ENCODE results near the gene AURKAIP1. TPM values are rescaled to one million over a fixed set of nuclear protein-coding genes. Genes with fewer than 3 reads are reported as not detected.
A peak's percentile ranks its signal among the peaks of the same experiment; 100 is the strongest.

The AURKAIP1 gene
- total RNA-seq, 1 experiment from 2014 or later: 823 TPM

- Histone ChIP-seq H3F3A (ENCODE audit: low read length, unreplicated experiment) (peaks cover 1% of the 10 kb centered on the region), H3K9me2 (replicated peaks; ENCODE audit: low read length) (no peaks in the 10 kb centered on the region), H3K4me3 (ENCODE audit: low read length) (peak overlapping the region; percentile 90), H3K4me1 (ENCODE audit: insufficient read depth, low read length) (peaks cover 32% of the 10 kb centered on the region), H4K20me1 (ENCODE audit: low read length) (peaks cover 29% of the 10 kb centered on the region), H2AFZ (ENCODE audit: low read length) (peak overlapping the region; percentile 62), H3K9me3 (ENCODE audit: low read length) (no peaks in the 10 kb centered on the region), H3K27ac (ENCODE audit: low read length) (peak overlapping the region; percentile 46), H3K9ac (ENCODE audit: low read length) (peak overlapping the region; percentile 95), H3K27me3 (ENCODE audit: low read length) (no peaks in the 10 kb centered on the region), H3K4me2 (ENCODE audit: low read length) (peak overlapping the region; percentile 97), H3K36me3 (ENCODE audit: low read depth, low read length) (peaks cover 17% of the 10 kb centered on the region; the same call in 1 of the 2 replicates), H3K79me2 (ENCODE audit: low read length) (peaks cover 75% of the 10 kb centered on the region)
- no peak for DNase-seq
- intact Hi-C loops (cut with micrococcal nuclease): no loop called here
- ATAC-seq: no peak; the same call in 1 of the 2 replicates
- no peak for TF ChIP-seq CTCF (conservative IDR thresholded peaks at IDR 0.05; ENCODE audit: low read depth, low read length)
- TF ChIP-seq EZH2 (IDR thresholded peaks at IDR 0.05; ENCODE audit: low read length, unreplicated experiment): no peak
- TF ChIP-seq EZH2phosphoT487 (IDR thresholded peaks at IDR 0.05; ENCODE audit: borderline replicate concordance, low read length): no peak
- POLR2A ChIA-PET (ENCODE audit: unreplicated experiment): no interaction called here
- BruUV-seq (replicated peaks): no TSS peak
- CTCF ChIA-PET: no interaction called here
Measured at GRCh38 chr1:1324084-1324523, 50.9 kb downstream of the AURKAIP1 start.

Small RNAs within 50 kb of the gene (microRNA-seq; reads per million reads assigned to microRNA genes)
- 1.3 reads per million for gene MIR6808 (ENCODE audit: unreplicated experiment)

Other genes with a start within 250 kb of the AURKAIP1 start
- 0.36 and 0.46 TPM in 2 replicates for gene TTLL10, start 201.3 kb downstream of the AURKAIP1 start, total RNA-seq (2014; rRNA removed)
- 87.2 and 120 TPM in 2 replicates for gene TNFRSF18, start 168.6 kb downstream of the AURKAIP1 start, total RNA-seq (2014; rRNA removed)
- gene TNFRSF4, start 161.1 kb downstream of the AURKAIP1 start, total RNA-seq (2014; rRNA removed): 0.11 and 0.17 TPM in 2 replicates
- 254 and 317 TPM in 2 replicates for gene SDF4, start 143.2 kb downstream of the AURKAIP1 start, total RNA-seq (2014; rRNA removed)
- 74.0 and 92.2 TPM in 2 replicates for gene B3GALT6, start 143.0 kb downstream of the AURKAIP1 start, total RNA-seq (2014; rRNA removed)
- gene C1QTNF12, start 128.5 kb downstream of the AURKAIP1 start, total RNA-seq (2014; rRNA removed): 2.8 and 3.9 TPM in 2 replicates
- gene UBE2J2, start 101.4 kb downstream of the AURKAIP1 start, total RNA-seq (2014; rRNA removed): 182 and 200 TPM in 2 replicates
- gene SCNN1D, start 94.8 kb downstream of the AURKAIP1 start, total RNA-seq (2014; rRNA removed): 4.2 and 5.3 TPM in 2 replicates
- gene ACAP3, start 67.3 kb downstream of the AURKAIP1 start, total RNA-seq (2014; rRNA removed): 116 and 178 TPM in 2 replicates
- 132 and 142 TPM in 2 replicates for gene PUSL1, start 66.6 kb downstream of the AURKAIP1 start, total RNA-seq (2014; rRNA removed)
- 254 and 324 TPM in 2 replicates for gene INTS11, start 50.5 kb downstream of the AURKAIP1 start, total RNA-seq (2014; rRNA removed)
- 141 and 168 TPM in 2 replicates for gene CPTP, start 50.4 kb downstream of the AURKAIP1 start, total RNA-seq (2014; rRNA removed)
- 1.9 and 4.3 TPM in 2 replicates for gene TAS1R3, start 43.9 kb downstream of the AURKAIP1 start, total RNA-seq (2014; rRNA removed)
- gene DVL1, start 25.8 kb downstream of the AURKAIP1 start, total RNA-seq (2014; rRNA removed): 626 and 813 TPM in 2 replicates
- gene MXRA8, start 16.7 kb downstream of the AURKAIP1 start, total RNA-seq (2014; rRNA removed): 25.3 and 29.0 TPM in 2 replicates
- gene CCNL2, start 24.1 kb upstream of the AURKAIP1 start, total RNA-seq (2014; rRNA removed): 356 and 385 TPM in 2 replicates
- gene MRPL20, start 32.1 kb upstream of the AURKAIP1 start, total RNA-seq (2014; rRNA removed): 439 and 506 TPM in 2 replicates
- gene ANKRD65, start 46.1 kb upstream of the AURKAIP1 start, total RNA-seq (2014; rRNA removed): 0.18 and 1.1 TPM in 2 replicates
- gene VWA1, start 60.5 kb upstream of the AURKAIP1 start, total RNA-seq (2014; rRNA removed): 59.1 and 74.5 TPM in 2 replicates
- 0.29 and 1.4 TPM in 2 replicates for gene ATAD3C, start 74.5 kb upstream of the AURKAIP1 start, total RNA-seq (2014; rRNA removed)
- gene ATAD3B, start 96.6 kb upstream of the AURKAIP1 start, total RNA-seq (2014; rRNA removed): 140 and 190 TPM in 2 replicates
- 186 and 243 TPM in 2 replicates for gene ATAD3A, start 137.0 kb upstream of the AURKAIP1 start, total RNA-seq (2014; rRNA removed)
- gene TMEM240, start 165.4 kb upstream of the AURKAIP1 start, total RNA-seq (2014; rRNA removed): 0.87 and 2.0 TPM in 2 replicates
- 283 and 310 TPM in 2 replicates for gene SSU72, start 199.7 kb upstream of the AURKAIP1 start, total RNA-seq (2014; rRNA removed)
- 7.9 and 8.8 TPM in 2 replicates for gene FNDC10, start 224.9 kb upstream of the AURKAIP1 start, total RNA-seq (2014; rRNA removed)
- 164 and 218 TPM in 2 replicates for gene MIB2, start 240.3 kb upstream of the AURKAIP1 start, total RNA-seq (2014; rRNA removed)